IPS-15b (cell line): Measurements from ENCODE around the gene GLG1.
"Not testable (repeated sequence)": the region's sequence is repeated elsewhere in the genome, so short reads cannot be mapped to it uniquely, and the experiment has no call there.

Experiments used
- H3K27me3 ChIP-seq: one replicate; pipeline ENCODE4 v1.6.1; 2013; ENCODE audit warnings: low read length; ENCODE audit not compliant: control insufficient read depth, insufficient read depth
- H3K36me3 ChIP-seq: one replicate; pipeline ENCODE4 v1.6.1; 2013; ENCODE audit warnings: low read length; ENCODE audit not compliant: control insufficient read depth, insufficient read depth
- H3K4me1 ChIP-seq: one replicate; pipeline ENCODE4 v1.6.1; 2013; ENCODE audit warnings: mild to moderate bottlenecking, low read length; ENCODE audit not compliant: control insufficient read depth, insufficient read depth
- H3K4me3 ChIP-seq: one replicate; pipeline ENCODE4 v1.5.1; 2013; ENCODE audit warnings: low read depth, low read length
- H3K9ac ChIP-seq: one replicate; pipeline ENCODE4 v1.6.1; 2013; ENCODE audit warnings: low read depth, mild to moderate bottlenecking, low read length
- H3K9me3 ChIP-seq: one replicate; pipeline ENCODE4 v1.6.1; 2013; ENCODE audit warnings: mild to moderate bottlenecking, low read length; ENCODE audit not compliant: control insufficient read depth, insufficient read depth

GLG1 gene

GRCh38 chr16:74606521-74607309 lies at the start of gene GLG1:
Gene GLG1, minus strand, starts transcription at chr16:74607114. Its CDS starts 20 bp downstream, at chr16:74607094.
- H3K4me3 ChIP-seq: peak within 1 kb of the TSS; percentile 73

GRCh38 chr16:74654536-74655050 lies 47.7 kb upstream of the GLG1 start:
- Histone ChIP-seq H3K36me3 (peaks cover 30% of the 10 kb centered on the region), H3K27me3 (no peaks in the 10 kb centered on the region), H3K4me1 (no peaks in the 10 kb centered on the region), H3K9ac (no peak overlapping the region), H3K9me3 (no peaks in the 10 kb centered on the region), H3K4me3 (no peak overlapping the region)

More at GRCh38 chr16:74606521-74607309, at the start of gene GLG1:
- H3K27me3 ChIP-seq: no peaks in the 10 kb centered on the region
- H3K4me1 ChIP-seq: peaks cover 11% of the 10 kb centered on the region
- no peaks in the 10 kb centered on the region for H3K9me3 ChIP-seq
- H3K36me3 ChIP-seq: no peaks in the 10 kb centered on the region
- H3K9ac ChIP-seq: peak within 1 kb of the TSS; percentile 95

GRCh38 chr16:74652883-74653282 lies 46.0 kb upstream of the GLG1 start:
- not testable (repeated sequence) for H3K9me3 ChIP-seq, H3K4me3 ChIP-seq, H3K9ac ChIP-seq, H3K4me1 ChIP-seq, H3K27me3 ChIP-seq
- H3K36me3 ChIP-seq: peaks cover 29% of the 10 kb centered on the region

DNA sequence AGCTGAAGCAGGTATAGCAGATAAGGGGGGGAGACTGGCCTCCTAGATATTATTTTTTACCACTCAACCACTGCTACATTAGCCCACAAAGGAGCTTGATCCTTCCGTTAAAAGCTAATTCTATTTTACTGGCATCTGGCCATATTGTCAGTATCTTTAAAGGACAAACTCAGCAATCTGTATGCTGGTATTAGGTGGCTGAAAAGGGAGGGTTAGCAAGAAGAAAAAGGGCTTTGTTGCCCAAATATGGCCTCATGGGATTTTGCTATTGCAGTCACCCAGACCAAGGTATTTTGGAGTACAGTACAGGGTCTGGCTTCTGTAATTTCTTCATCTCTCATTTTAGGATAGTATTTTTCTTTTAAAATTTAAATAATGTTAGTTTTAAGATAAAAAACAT lies 45.3 kb upstream of the GLG1 start:
- Histone ChIP-seq H3K9me3 (no peaks in the 10 kb centered on the region), H3K27me3 (no peaks in the 10 kb centered on the region), H3K36me3 (peaks cover 29% of the 10 kb centered on the region), H3K9ac (no peak overlapping the region), H3K4me1 (no peaks in the 10 kb centered on the region), H3K4me3 (no peak overlapping the region)

- Histone ChIP-seq H3K4me1 (no peaks in the 10 kb centered on the region), H3K9ac (no peak overlapping the region), H3K4me3 (no peak overlapping the region), H3K27me3 (no peaks in the 10 kb centered on the region), H3K9me3 (no peaks in the 10 kb centered on the region), H3K36me3 (peaks cover 29% of the 10 kb centered on the region)
These were observed 44.9 kb upstream of the GLG1 start for GRCh38 chr16:74651841-74652240.

GRCh38 chr16:74650966-74651567 lies 44.2 kb upstream of the GLG1 start:
- no peaks in the 10 kb centered on the region for H3K9me3 ChIP-seq
- H3K4me3 ChIP-seq: no peak overlapping the region
- H3K4me1 ChIP-seq: no peaks in the 10 kb centered on the region
- no peak overlapping the region for H3K9ac ChIP-seq
- peaks cover 32% of the 10 kb centered on the region for H3K36me3 ChIP-seq
- no peaks in the 10 kb centered on the region for H3K27me3 ChIP-seq

DNA sequence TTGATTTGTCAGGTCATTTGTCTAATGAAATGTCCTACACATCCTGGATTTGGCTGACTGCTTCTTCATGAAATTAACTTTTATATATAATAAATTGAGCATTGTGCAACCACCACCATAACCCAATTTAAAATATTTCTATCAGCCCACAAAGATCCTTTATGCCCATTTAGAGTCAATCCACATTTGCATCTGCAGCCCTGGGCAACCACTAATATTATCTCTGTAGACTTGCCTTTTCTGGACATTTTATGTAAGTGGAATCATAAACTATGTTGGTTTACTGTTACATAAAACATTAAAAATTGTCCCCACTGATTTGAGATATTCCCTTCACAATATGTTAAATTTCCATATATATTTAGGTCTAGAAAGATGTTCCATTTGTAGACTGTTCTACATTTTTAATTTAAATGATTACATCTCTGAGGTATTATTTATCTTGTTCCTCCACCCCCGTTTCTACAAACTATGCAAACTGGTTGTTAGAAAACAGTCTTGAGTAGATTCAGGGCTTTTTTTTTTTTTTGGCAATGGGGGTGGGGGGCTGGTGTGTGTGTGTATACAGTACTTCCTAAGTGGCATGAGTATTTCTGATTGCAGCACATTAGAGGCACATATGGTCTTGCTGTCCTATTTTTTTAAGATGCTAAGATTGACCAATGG lies 43.1 kb upstream of the GLG1 start:
- no peaks in the 10 kb centered on the region for H3K9me3 ChIP-seq
- H3K9ac ChIP-seq: no peak overlapping the region
- no peaks in the 10 kb centered on the region for H3K4me1 ChIP-seq
- H3K36me3 ChIP-seq: peaks cover 37% of the 10 kb centered on the region
- H3K27me3 ChIP-seq: no peaks in the 10 kb centered on the region
- no peak overlapping the region for H3K4me3 ChIP-seq

- H3K4me3 ChIP-seq: no peak overlapping the region
- H3K27me3 ChIP-seq: no peaks in the 10 kb centered on the region
- H3K36me3 ChIP-seq: peaks cover 41% of the 10 kb centered on the region
- H3K9ac ChIP-seq: no peak overlapping the region
- no peaks in the 10 kb centered on the region for H3K4me1 ChIP-seq
- no peaks in the 10 kb centered on the region for H3K9me3 ChIP-seq
These were observed 35.1 kb upstream of the GLG1 start for GRCh38 chr16:74641969-74642368.

- Histone ChIP-seq H3K27me3 (no peaks in the 10 kb centered on the region), H3K9ac (no peak overlapping the region), H3K9me3 (no peaks in the 10 kb centered on the region), H3K4me1 (no peaks in the 10 kb centered on the region), H3K36me3 (peaks cover 34% of the 10 kb centered on the region), H3K4me3 (no peak overlapping the region)
These were observed 31.0 kb upstream of the GLG1 start for GRCh38 chr16:74637742-74638453.

GRCh38 chr16:74635303-74635702 lies 28.4 kb upstream of the GLG1 start:
- no peaks in the 10 kb centered on the region for H3K4me1 ChIP-seq
- no peak overlapping the region for H3K9ac ChIP-seq
- no peaks in the 10 kb centered on the region for H3K27me3 ChIP-seq
- H3K9me3 ChIP-seq: no peaks in the 10 kb centered on the region
- peaks cover 42% of the 10 kb centered on the region for H3K36me3 ChIP-seq
- H3K4me3 ChIP-seq: no peak overlapping the region

DNA sequence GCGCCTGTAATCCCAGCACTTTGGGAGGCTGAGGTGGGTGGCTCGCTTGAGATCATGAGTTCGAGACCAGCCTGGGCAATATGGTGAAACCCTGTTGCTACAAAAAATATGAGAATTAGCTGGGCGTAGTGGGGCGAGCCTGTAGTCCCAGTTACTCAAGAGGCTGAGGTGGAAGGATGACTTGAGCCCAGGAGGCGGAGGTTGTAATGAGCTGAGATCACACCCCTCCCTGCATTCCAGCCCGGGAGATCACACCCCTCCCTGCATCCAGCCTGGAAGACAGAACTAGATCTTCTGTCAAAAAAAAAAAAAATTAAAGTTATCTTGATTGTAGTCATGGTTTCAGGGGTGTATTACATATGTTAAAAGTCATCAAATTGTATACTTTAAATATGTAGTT lies 26.8 kb upstream of the GLG1 start:
- H3K36me3 ChIP-seq: peaks cover 43% of the 10 kb centered on the region
- H3K9me3 ChIP-seq: no peaks in the 10 kb centered on the region
- no peak overlapping the region for H3K9ac ChIP-seq
- no peaks in the 10 kb centered on the region for H3K4me1 ChIP-seq
- H3K27me3 ChIP-seq: no peaks in the 10 kb centered on the region
- H3K4me3 ChIP-seq: no peak overlapping the region
